Type B pancreatic cell (in vitro differentiated cells): ENCODE results near the gene UBE4B. TPM values are rescaled to one million over a fixed set of nuclear protein-coding genes. Genes with fewer than 3 reads are reported as not detected.
"Not testable (repeated sequence)": the region's sequence is repeated elsewhere in the genome, so short reads cannot be mapped to it uniquely, and the experiment has no call there.

Experiments
- DNase-seq: peaks from one replicate; pipeline ENCODE4 v3.0.0; 2021; ENCODE audit warnings: mixed read lengths; ENCODE audit not compliant: unreplicated experiment; ENCODE audit errors: extremely low spot score
- H3K27ac Mint-ChIP-seq: 2 replicates; pipeline ENCODE4 v1.8.0; 2021; ENCODE audit warnings: mild to moderate bottlenecking, mixed read lengths
- H3K27me3 Mint-ChIP-seq: 2 replicates; pipeline ENCODE4 v1.8.0; 2021; ENCODE audit warnings: mixed read lengths
- H3K36me3 Mint-ChIP-seq: 2 replicates; pipeline ENCODE4 v1.8.0; 2021; ENCODE audit warnings: mixed read lengths
- H3K4me1 Mint-ChIP-seq: one replicate; pipeline ENCODE4 v1.8.0; 2021; ENCODE audit warnings: mixed read lengths; ENCODE audit not compliant: unreplicated experiment
- H3K4me3 Mint-ChIP-seq: 2 replicates; pipeline ENCODE4 v1.8.0; 2021; ENCODE audit warnings: mild to moderate bottlenecking, mixed read lengths
- H3K9me3 Mint-ChIP-seq: 2 replicates; pipeline ENCODE4 v1.8.0; 2021; ENCODE audit warnings: mixed read lengths
- total RNA-seq: library from RNA; stranded (reverse); gene quantifications from 2 replicates; pipeline ENCODE4 v1.2.1, GENCODE V29; 2021; ENCODE audit warnings: low replicate concordance
- TF ChIP-seq, protein P1 (sequence below): fragments of 200-600 bp; sonication (generic); conservative IDR thresholded peaks from 2 replicates; pipeline ENCODE4 v1.5.0; 2021; ENCODE audit warnings: antibody characterized with exemption, mild to moderate bottlenecking

Gene UBE4B
- total RNA-seq, 1 donor from 2014 or later = 55.1 TPM

DNA sequence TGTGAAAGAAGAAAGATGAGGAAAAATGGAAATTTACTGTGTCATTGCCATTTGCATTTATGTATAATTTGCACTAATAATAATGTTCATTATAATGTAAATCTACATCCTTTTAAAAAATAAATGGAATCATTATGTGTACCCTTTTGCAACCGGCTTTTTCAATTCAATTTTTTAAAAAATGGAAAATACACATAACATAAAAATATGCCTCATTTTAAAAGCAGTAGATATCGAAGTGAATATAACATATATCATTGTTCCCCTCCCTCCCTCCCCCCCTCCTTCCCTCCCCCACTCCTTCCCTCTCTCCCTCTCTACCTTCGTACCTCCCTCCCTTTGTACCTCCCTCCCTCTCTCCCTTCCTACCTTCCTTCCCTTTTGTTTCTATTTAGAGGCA, 33.0 kb downstream of the UBE4B start:
- Mint-ChIP-seq H3K4me1 (peaks cover 20% of the 10 kb centered on the region), H3K4me3 (no peak overlapping the region), H3K9me3 (no peaks in the 10 kb centered on the region), H3K36me3 (peaks cover 15% of the 10 kb centered on the region), H3K27ac (no peak overlapping the region), H3K27me3 (no peaks in the 10 kb centered on the region)
- TF ChIP-seq, protein P1, sequence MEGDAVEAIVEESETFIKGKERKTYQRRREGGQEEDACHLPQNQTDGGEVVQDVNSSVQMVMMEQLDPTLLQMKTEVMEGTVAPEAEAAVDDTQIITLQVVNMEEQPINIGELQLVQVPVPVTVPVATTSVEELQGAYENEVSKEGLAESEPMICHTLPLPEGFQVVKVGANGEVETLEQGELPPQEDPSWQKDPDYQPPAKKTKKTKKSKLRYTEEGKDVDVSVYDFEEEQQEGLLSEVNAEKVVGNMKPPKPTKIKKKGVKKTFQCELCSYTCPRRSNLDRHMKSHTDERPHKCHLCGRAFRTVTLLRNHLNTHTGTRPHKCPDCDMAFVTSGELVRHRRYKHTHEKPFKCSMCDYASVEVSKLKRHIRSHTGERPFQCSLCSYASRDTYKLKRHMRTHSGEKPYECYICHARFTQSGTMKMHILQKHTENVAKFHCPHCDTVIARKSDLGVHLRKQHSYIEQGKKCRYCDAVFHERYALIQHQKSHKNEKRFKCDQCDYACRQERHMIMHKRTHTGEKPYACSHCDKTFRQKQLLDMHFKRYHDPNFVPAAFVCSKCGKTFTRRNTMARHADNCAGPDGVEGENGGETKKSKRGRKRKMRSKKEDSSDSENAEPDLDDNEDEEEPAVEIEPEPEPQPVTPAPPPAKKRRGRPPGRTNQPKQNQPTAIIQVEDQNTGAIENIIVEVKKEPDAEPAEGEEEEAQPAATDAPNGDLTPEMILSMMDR = no peak
- DNase-seq = no peak

DNA sequence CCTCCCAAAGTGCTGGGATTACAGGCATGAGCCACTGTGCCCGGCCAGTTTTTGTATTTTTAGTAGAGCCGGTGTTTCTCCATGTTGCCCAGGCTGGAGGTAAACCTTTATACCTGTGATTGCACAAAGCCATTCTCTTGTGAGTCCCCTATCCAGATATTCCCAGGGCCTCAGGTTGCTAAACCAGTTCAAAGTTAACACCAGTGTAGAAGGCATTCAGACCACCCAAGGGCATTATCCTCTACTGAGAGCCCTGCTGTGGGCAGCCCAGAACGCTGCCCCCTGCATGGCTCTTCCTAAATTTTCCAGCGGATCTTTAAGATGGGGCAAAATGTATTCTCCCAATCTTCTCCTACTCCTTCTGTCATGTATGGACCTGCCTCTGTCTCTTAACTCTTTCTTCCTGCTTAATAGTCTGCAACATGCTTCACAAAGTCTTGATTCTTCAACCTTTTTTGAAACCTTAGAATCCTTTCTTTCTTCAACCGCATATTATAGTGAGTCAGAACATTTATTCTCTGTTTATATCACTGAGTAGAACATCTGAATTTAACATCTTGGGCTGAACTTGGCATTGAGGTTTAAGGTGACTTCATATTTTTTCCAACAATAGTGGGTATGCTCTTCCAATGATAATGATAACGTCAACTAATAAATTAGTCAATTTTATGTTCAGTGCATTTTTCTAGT, 36.0 kb downstream of the UBE4B start:
- Mint-ChIP-seq H3K27ac (peak overlapping the region; percentile 22), H3K4me3 (no peak overlapping the region), H3K27me3 (no peaks in the 10 kb centered on the region), H3K9me3 (no peaks in the 10 kb centered on the region), H3K36me3 (peaks cover 19% of the 10 kb centered on the region), H3K4me1 (peaks cover 33% of the 10 kb centered on the region)
- TF ChIP-seq, protein P1 = no peak
- DNase-seq = no peak

DNA sequence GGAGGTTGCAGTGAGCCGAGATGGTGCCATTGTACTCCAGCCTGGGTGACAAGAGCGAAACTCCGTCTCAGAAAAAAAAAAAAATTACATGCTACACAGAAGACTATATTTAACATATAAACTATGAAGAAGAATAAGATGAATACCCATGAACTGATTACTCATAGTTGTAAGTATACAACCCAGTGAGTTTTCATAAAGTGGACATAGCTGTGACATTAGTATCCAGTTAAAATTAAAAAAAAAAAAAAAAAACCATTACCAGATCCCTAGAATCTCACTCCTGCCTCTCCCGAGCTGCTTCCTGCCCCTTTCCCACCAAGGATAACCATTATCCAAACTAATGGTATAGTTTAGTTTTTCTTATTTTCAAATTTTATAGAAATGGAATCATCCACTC, 37.4 kb downstream of the UBE4B start:
- TF ChIP-seq, protein P1 = no peak
- H3K4me3 Mint-ChIP-seq = no peak overlapping the region
- H3K27ac Mint-ChIP-seq = no peak overlapping the region
- peaks cover 12% of the 10 kb centered on the region for H3K36me3 Mint-ChIP-seq
- H3K9me3 Mint-ChIP-seq = no peaks in the 10 kb centered on the region
- peaks cover 34% of the 10 kb centered on the region for H3K4me1 Mint-ChIP-seq
- no peaks in the 10 kb centered on the region for H3K27me3 Mint-ChIP-seq
- DNase-seq = no peak

DNA sequence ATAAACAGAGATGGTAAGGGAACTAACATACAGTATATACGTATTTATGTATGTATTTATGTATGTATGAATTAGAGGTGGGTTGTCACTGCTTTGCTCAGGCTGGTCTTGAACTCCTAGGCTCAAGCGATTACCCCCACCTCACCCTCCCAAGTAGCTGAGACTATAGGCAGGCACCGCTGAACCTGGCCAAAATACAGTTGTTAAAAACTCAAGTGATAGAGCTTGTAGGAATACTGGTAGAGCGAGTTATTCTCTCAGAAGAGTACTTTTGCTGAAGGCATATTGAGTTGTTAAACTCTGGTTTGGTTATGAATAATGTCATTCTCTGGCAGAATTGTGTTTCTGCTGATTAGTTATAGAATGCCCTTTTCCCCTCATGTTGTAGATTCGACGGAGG, 38.9 kb downstream of the UBE4B start:
- TF ChIP-seq, protein P1 = no peak
- Mint-ChIP-seq H3K4me3 (peak overlapping the region; percentile 59), H3K4me1 (peaks cover 33% of the 10 kb centered on the region), H3K36me3 (peaks cover 11% of the 10 kb centered on the region), H3K27ac (peak overlapping the region; percentile 86), H3K27me3 (no peaks in the 10 kb centered on the region), H3K9me3 (no peaks in the 10 kb centered on the region)
- DNase-seq = no peak

DNA sequence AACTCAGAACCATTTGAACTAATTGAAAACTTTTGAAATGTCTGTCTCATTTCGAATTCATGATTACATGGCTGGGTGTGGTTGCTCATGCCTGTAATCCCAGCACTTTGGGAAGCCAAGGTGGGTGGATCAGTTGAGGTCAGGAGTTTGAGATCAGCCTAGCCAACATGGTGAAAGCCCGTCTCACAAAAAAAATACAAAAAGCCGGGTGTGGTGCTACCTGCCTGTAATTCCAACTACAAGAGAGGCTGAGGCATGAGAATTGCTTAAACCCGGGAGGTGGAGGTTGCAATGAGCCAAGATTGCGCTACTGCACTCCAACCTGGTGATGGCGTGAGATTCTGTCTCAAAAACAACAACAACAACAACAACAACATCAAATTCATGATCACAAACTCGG, 40.6 kb downstream of the UBE4B start:
- Mint-ChIP-seq H3K36me3 (peaks cover 15% of the 10 kb centered on the region), H3K4me1 (peaks cover 32% of the 10 kb centered on the region)
- H3K27ac Mint-ChIP-seq, DNase-seq, H3K9me3 Mint-ChIP-seq, H3K4me3 Mint-ChIP-seq, H3K27me3 Mint-ChIP-seq: not testable (repeated sequence)

DNA sequence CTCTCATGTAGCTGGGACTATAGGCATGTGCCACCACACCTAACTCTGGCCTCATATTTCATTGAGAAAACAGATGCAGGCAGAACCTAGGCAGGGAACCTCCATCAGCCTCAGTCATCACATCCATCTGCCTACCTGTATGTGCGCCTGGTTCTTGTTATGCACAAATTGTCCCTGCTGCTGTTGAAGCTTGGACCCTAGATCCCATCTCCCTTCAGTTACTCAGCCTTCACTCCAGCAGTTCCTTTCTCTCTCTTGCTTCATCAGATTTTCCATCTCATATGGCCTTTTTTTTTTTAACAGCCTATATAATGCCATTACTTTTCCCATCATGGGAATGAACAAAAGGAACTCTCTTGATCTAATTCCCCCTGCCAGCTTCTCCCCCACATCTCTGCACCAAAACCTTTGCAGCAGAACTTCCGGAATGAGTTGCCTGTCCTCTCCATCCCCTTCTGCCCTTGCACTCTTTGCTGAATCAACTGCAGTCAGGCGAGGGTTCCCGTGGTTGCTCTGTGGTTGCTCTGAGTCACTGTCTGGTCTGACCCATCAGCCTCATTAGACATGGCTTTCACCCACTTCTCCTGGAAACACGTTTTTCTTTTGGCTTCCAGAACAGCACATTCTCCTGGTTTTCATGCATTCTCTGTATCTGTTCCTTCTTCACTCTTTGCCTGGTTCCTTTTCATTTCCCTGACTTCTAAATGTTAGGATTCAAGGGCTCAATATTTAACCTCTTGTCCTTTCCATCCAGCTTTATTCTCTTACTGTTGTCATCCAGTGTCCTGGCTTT, 41.5 kb downstream of the UBE4B start:
- Mint-ChIP-seq H3K4me3 (no peak overlapping the region), H3K27me3 (no peaks in the 10 kb centered on the region), H3K4me1 (peaks cover 29% of the 10 kb centered on the region), H3K36me3 (peaks cover 14% of the 10 kb centered on the region), H3K27ac (peak overlapping the region; percentile 10), H3K9me3 (no peaks in the 10 kb centered on the region)
- DNase-seq = no peak
- TF ChIP-seq, protein P1 = no peak
